ENCODE data around the gene GNAL.

Gene GNAL

GRCh38 chr18:11808001-11808855 lies 119.2 kb downstream of the GNAL start:
- DNase-seq: no peak

- DNase-seq: no peak
These were observed 120.8 kb downstream of the GNAL start for GRCh38 chr18:11809895-11810294.

- no peak for DNase-seq
These were observed 121.3 kb downstream of the GNAL start for GRCh38 chr18:11810379-11810778.

GRCh38 chr18:11811009-11811408 lies 121.9 kb downstream of the GNAL start:
- no peak for DNase-seq

- no peak for DNase-seq
These were observed 128.2 kb downstream of the GNAL start for GRCh38 chr18:11817229-11817628.

- no peak for DNase-seq
These were observed 129.6 kb downstream of the GNAL start for GRCh38 chr18:11818486-11819203.

GRCh38 chr18:11819938-11820337 lies 130.9 kb downstream of the GNAL start:
- DNase-seq: no peak

- DNase-seq: no peak
These were observed 131.6 kb downstream of the GNAL start for GRCh38 chr18:11820697-11821096.

- no peak for DNase-seq
These were observed 132.1 kb downstream of the GNAL start for GRCh38 chr18:11821208-11821607.

GRCh38 chr18:11821643-11822237 lies 132.7 kb downstream of the GNAL start:
- DNase-seq: no peak

- DNase-seq: no peak
These were observed 134.5 kb downstream of the GNAL start for GRCh38 chr18:11823545-11823944.

GRCh38 chr18:11826836-11827235 lies 137.8 kb downstream of the GNAL start:
- DNase-seq: no peak

GRCh38 chr18:11828786-11829432 lies 139.8 kb downstream of the GNAL start:
- DNase-seq: no peak

- no peak for DNase-seq
These were observed 141.5 kb downstream of the GNAL start for GRCh38 chr18:11830585-11830984.

- DNase-seq: no peak
These were observed 142.9 kb downstream of the GNAL start for GRCh38 chr18:11831921-11832320.

- DNase-seq: no peak
These were observed 145.7 kb downstream of the GNAL start for GRCh38 chr18:11834772-11835171.

GRCh38 chr18:11839556-11839955 lies 150.5 kb downstream of the GNAL start:
- no peak for DNase-seq

GRCh38 chr18:11840493-11840892 lies 151.4 kb downstream of the GNAL start:
- DNase-seq: no peak

GRCh38 chr18:11842562-11842961 lies 153.5 kb downstream of the GNAL start:
- no peak for DNase-seq

GRCh38 chr18:11844436-11844835 lies 155.4 kb downstream of the GNAL start:
- DNase-seq: no peak

- DNase-seq: no peak
These were observed 156.6 kb downstream of the GNAL start for GRCh38 chr18:11845654-11846053.

GRCh38 chr18:11847811-11848210 lies 158.7 kb downstream of the GNAL start:
- no peak for DNase-seq

All from hypothalamus (tissue), 51 donors.